GM10266 (cell line): Measurements from ENCODE around the gene TLDC2.
A peak's percentile ranks its signal among the peaks of the same experiment; 100 is the strongest.
"Not testable (repeated sequence)": the region's sequence is repeated elsewhere in the genome, so short reads cannot be mapped to it uniquely, and the experiment has no call there.

ENCODE experiments used
- DNase-seq: peaks from one replicate; pipeline ENCODE4 v3.0.0; 2012; ENCODE audit errors: extremely low spot score
- CTCF ChIP-seq: IDR thresholded peaks from 2 replicates; pipeline ENCODE4 v1.5.1; 2012; ENCODE audit warnings: mild to moderate bottlenecking, low read depth; ENCODE audit not compliant: control insufficient read depth, insufficient read depth; ENCODE audit errors: missing control alignments

The TLDC2 gene

DNA sequence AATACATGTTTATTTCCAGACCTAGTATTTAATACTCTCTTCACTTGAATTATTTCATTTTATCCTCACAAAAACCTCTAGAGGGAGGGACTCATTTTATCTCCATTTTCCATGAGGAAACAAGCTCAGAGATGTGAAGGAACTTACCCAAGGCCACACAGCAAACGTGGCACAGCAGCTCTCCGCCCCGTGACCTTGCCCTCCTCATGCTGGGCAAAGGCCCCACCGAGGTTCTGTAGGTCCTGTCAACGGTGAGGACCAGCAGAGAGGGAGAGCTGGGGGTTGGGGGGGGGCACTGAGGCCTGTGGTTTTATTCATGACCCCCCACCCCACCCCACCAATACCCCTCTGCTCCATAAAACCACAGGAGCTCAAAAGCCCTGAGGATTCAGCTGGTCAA, 40.9 kb upstream of the TLDC2 start:
- no peak for TF ChIP-seq CTCF
- no peak for DNase-seq

DNA sequence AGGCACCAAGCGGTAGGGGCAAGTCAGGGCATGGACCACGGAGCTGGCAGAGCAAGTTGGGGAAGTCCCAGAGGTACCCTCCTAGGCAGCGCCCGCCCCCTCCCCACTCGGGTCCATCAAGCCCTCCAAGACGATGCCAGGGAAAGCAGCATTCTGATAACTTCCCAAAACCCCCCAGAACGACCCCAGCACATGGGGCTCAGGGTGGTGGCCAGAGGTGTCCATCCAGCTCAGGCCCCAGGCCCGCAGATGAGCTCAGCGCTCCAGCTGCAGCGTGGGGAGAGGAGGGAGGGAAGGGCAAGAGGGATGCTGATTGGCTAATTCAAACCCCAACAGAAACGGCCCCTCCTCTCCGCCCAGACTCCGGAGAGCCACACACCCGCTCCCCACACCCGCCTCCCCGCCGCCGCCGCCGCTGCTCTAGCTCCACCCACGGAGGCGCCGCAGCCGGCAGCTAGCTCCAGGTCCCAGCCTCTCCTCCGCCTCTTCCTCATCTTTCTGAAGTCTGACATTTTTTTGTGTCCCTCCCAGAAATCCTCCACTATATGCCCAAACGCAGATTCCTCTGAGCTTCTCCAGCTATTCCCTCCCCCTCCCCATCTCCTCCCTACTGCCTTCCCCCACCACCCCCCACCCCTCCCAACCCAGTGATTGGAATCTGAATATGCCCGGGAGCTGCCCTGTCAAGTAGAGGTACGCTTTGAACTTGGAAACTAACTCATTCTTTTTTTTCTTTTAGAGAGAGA, 40.3 kb upstream of the TLDC2 start:
- peak; percentile 97 for DNase-seq
- no peak for TF ChIP-seq CTCF

DNA sequence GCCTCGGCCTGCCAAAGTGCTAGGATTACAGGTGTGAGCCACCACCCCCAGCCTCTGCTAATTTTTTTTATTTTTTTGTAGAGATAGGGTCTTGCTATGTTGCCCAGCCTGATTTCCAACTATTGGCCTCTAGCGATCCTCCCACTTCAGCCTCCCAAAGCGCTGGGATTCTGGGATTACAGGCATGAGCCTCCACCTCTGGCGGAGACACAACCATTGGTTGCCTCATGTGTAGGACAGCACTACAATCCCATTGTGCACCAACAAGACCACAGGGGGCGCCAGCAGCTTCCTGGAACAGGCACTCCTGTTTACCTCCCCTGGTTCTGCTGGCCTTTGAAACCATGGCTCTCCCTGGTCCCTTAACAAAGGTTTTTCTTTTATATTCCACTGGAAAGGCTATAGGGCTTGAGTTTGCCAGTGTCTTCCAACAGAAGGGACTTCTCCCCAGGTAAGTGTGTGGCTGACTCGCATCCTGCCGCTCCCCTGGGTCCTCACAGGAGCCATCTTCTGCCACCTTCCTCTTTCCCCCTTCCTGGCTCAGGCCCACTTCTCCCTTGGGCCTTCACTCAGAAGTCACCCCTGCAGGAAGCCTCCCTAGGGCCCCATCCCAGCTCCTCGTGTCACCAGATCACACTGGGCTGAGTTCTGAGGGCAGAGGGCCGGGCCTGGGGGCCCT, 39.2 kb upstream of the TLDC2 start:
- DNase-seq, result peak; percentile 84
- TF ChIP-seq CTCF, result peak; percentile 88

DNA sequence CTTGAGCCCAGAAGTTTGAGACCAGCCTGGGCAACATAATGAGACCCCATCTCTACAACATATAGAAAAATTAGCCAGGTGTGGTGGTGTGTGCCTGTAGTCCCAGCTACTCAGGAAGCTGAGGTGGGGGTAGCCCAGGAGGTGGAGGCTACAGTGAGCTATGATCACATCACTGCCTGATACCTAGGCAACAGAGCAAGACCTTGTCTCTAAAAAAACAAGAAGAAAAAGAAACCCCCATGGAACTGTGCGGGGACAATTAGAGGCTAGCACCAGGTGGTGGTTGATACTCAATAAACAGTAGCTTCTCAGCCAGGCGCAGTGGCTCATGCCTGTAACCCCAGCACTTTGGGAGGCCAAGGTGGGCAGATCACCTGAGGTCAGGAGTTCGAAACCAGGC, 37.6 kb upstream of the TLDC2 start:
- DNase-seq, result not testable (repeated sequence)

GRCh38 chr20:36839150-36839549, 36.8 kb upstream of the TLDC2 start:
- DNase-seq, result no peak
- TF ChIP-seq CTCF, result no peak

DNA sequence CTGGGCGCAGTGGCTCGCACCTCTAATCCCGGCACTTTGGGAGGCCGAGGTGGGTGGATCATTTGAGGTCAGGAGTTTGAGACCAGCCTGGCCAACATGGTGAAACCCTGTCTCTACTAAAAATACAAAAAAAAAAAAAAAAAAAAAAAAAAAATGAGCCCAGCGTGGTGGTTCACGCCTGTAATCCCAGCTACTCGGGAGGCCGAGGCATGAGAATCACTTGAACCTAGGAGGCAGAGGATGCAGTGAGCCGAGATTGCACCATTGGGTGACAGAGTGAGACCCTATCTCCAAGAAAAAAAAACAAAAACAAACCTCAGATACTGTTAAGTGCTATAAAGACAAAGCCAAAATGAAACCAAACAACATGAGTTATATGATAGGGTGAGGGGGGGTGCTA, 34.9 kb upstream of the TLDC2 start:
- DNase-seq, result not testable (repeated sequence)

DNA sequence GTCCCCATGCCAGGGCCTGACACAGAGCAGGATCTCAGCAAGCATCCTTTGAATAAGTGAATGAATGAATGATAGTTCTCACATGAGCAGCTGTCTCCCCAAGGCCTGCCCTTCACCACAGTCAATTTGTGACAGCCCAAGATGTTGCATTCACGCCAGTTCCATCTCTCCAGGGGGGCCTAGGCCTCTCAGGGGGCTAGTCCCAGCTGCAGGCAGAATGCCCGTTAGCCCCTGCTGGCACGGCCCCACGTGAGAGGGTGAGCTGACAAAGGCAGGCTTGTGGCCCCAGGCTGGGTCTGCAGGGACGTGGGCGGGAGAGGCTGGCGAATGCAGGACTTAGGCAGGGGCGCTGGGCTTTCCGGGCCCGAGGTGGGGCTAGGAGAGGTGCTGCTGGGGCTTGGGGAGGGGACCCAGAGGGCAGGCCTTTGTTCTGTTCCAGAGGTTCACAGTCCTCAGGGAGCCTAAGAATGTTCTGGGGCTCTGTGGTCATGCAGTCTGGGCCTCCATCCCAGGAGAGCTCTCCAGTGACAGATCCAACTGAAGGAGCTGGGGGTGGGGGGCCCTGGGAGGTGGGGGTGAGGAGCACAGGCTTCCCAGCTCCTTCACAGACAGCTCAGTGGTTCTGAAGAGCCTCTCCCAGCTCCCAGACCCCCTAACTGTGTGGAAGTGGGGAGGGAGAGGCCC, 30.5 kb upstream of the TLDC2 start:
- TF ChIP-seq CTCF, result no peak
- no peak for DNase-seq

DNA sequence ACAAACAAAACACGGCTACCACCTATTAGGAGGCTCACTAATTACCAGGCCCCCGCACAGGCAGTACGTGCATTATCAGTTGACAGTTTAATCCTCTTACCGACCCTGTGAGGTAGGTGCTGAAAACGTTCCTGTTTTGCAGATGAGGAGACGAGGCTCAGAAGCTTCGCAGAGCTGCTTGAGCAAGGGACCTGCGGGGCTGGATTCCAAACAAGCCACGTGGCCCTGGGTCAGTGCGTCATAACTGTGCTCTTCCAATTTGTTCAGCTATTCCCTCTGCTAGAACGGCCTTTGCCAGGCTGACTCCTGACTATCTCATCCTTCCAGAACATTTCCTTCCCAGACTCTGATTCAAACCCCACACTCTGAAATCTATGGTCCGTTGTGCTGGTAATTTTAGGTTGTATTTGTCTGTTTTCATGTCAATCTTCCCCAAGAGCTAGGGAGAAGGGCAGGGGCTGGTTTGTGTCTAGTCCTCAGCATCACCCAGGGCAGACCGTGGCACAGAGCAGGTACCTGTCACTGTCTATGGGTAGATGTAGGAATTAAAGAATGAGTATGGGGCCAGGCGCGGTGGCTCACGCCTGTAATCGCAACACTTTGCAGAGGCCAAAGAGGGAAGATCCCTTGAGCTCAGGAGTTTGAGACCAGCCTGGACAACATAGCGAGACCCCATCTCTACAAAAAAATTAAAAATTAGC, 28.8 kb upstream of the TLDC2 start:
- no peak for DNase-seq
- no peak for TF ChIP-seq CTCF
